22Rv1 (cell line): ENCODE data around the gene NEDD4L.

Experiments used
- ZFX ChIP-seq: fragments of 450-650 bp; IDR thresholded peaks from 2 replicates; pipeline ENCODE4 v1.6.1; 2017; ENCODE audit warnings: antibody characterized with exemption, borderline replicate concordance
- TF ChIP-seq, protein P1 (sequence below): fragments of 450-650 bp; IDR thresholded peaks from 2 replicates; pipeline ENCODE4 v1.5.1; 2017; ENCODE audit warnings: mild to moderate bottlenecking

DNA sequence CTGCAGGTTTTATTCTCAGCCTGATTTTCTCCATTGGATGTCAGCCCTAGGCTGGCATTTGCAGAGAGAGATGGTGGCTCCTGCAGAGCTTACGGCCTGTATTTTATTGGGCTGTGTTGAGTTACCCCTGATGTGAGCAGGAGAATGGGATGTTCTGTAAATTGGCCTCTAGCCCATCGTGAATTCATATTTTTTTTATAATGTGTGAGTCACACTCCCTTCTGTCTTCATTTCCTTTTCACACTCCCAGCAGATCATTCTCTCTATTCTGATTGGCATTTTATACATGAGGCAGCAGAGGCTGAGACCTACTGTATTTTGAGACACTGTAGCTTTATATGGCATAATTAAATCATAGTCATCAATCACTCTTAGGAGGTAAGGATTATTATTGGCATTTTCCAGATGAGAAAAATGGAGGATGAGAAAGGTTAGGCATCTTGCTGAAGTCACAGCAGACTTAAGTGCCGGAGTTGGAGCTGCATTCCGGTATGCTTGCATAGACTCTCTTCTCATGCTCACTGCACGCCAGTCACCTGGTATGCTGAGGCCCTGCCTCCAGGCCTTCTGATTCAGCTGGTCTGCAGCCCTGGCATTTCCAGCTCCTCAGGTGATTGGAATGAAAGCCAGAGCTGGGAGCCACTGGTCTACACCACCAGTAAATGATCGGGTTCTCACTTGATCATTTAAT, 142.4 kb downstream of the NEDD4L start:
- TF ChIP-seq, protein P1, sequence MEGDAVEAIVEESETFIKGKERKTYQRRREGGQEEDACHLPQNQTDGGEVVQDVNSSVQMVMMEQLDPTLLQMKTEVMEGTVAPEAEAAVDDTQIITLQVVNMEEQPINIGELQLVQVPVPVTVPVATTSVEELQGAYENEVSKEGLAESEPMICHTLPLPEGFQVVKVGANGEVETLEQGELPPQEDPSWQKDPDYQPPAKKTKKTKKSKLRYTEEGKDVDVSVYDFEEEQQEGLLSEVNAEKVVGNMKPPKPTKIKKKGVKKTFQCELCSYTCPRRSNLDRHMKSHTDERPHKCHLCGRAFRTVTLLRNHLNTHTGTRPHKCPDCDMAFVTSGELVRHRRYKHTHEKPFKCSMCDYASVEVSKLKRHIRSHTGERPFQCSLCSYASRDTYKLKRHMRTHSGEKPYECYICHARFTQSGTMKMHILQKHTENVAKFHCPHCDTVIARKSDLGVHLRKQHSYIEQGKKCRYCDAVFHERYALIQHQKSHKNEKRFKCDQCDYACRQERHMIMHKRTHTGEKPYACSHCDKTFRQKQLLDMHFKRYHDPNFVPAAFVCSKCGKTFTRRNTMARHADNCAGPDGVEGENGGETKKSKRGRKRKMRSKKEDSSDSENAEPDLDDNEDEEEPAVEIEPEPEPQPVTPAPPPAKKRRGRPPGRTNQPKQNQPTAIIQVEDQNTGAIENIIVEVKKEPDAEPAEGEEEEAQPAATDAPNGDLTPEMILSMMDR, result no peak
- no peak for TF ChIP-seq ZFX
